GM21723 (cell line): ENCODE measurements around the gene UNG.
"Not testable (repeated sequence)": the region's sequence is repeated elsewhere in the genome, so short reads cannot be mapped to it uniquely, and the experiment has no call there.

Experiments
- ATAC-seq: cut with Tn5 transposase; IDR thresholded peaks from one replicate; pipeline ENCODE4 v1.9.1; 2021; ENCODE audit warnings: mild to moderate bottlenecking, moderate library complexity; ENCODE audit not compliant: unreplicated experiment

The UNG gene

DNA sequence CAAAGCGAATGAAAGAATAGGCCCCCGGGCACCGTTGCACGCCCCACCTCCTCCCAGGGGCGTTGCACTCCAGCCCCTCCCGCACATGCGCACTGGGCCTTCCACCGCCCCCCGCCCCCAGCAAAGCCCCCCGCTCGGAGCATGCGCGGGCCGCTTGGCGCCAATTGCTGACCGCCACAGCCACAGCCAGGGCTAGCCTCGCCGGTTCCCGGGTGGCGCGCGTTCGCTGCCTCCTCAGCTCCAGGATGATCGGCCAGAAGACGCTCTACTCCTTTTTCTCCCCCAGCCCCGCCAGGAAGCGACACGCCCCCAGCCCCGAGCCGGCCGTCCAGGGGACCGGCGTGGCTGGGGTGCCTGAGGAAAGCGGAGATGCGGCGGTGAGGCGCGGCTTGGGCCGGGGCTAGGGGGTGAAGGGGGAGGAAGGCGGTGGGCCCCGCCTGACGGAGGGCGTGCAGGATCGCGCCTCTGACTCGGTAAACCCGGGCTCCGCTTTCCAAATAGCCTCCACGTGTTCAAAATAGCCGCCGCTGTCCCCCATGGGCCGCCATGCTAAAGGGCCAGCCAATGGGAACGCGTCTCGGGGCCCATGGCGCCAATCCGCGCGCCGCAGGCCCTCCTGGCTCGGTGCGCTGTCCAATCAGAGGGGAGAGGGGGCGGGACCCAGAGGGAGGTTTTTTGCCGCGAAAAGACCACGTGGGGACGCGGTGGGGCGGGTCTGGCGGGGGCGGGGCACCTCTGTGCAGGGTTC, at the start of gene UNG:
TSS of gene UNG (plus strand) at position 163 of the 748 bp plus-strand sequence. CDS start at position 246, 83 bp downstream.
- ATAC-seq, result peak; percentile 86

DNA sequence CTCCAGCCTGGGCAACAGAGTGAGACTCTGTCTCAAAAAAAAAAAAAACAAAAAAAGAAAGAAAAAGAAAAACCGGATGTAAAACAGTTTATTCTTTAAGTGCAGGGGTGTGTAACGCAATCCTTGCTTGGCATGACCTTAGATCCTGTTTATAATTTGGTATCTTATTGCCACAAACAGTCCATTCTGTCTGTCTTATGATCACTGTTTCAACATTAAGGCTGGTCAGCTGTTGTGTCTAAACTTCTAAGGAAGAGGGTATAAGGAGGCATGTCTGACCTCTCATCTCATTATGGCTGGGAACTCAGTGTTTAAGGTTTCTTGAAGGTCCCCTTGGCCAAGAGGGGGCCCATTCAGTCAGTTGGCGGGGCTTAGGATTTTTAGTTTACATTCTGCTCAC, 48.7 kb upstream of the UNG start:
- not testable (repeated sequence) for ATAC-seq

DNA sequence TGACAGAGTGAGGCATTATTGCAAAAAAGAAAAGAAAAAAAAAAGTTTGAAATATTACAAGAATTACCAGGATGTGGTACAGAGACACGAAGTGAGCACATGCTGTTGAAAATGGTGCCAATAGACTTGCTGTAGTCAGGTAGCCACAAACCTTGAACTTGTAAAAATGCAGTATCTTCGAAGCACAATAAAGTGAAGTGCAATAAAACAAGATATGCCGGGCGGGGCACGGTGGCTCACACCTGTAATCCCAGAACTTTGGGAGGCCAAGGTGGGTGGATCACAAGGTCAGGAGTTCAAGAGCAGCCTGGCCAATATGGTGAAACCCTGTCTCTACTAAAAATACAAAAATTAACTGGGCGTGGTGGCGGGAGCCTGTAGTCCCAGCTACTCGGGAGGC, 47.6 kb upstream of the UNG start:
- ATAC-seq, result not testable (repeated sequence)

DNA sequence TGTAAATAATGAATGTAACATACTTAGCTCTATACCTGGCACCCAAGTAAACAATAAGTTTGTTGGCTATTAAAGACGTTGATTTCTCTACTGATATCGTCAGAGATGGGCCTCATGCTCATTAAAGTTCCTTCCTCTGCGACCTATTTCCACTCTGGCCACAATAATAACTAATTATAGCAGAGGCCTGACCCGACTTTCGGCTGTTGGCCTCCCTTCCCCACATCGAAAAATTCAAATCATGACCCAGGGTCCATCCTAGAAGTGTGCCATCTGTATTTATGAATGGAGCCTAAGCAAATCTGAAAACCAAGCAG, 45.3 kb upstream of the UNG start:
- no peak for ATAC-seq

DNA sequence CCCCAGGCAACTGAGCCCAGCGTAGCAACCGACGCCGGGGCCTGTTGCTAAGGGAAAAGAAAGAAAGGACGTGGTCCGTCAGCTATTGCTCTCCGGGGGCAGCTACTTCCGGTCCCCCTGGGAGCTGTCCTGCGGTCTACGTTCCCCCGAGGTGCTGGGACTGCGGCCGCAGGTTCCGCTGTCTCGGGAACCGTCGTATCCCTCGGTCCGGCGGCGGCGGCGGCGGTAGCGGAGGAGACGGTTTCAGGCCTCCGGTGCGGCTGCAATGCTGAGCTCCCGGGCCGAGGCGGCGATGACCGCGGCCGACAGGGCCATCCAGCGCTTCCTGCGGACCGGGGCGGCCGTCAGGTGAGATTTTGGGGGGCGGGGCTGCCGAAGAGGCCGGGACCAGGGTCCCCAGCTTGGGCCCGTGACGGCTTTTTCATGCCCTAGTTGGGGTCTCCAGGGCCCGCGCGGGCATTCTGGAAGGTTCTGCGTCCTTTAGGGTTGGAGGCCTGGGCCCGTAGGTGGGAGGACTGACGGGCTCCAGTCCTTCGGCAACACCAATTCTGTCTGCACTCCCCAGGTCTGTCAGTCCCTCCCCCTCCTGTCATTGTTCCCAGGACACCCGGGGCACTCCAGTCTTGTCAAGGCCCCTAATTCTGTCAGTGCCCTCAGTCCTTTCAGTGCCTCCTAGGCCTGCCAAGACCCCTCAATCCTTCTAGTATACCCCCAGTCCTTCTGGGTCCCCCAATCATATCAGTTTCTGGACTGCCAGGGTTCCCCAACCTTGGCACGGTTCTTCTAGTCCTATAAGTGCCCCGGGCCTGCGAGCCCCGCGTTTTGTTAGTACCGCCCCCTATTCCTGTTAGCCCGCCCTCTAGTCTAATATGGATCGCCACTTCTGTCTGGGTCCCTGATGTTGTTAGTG, 44.7 kb upstream of the UNG start, which contains the start of gene USP30:
TSS of gene USP30 (plus strand) at position 163 of the 910 bp plus-strand sequence. CDS start at position 266, 103 bp downstream.
- ATAC-seq, result peak; percentile 64

DNA sequence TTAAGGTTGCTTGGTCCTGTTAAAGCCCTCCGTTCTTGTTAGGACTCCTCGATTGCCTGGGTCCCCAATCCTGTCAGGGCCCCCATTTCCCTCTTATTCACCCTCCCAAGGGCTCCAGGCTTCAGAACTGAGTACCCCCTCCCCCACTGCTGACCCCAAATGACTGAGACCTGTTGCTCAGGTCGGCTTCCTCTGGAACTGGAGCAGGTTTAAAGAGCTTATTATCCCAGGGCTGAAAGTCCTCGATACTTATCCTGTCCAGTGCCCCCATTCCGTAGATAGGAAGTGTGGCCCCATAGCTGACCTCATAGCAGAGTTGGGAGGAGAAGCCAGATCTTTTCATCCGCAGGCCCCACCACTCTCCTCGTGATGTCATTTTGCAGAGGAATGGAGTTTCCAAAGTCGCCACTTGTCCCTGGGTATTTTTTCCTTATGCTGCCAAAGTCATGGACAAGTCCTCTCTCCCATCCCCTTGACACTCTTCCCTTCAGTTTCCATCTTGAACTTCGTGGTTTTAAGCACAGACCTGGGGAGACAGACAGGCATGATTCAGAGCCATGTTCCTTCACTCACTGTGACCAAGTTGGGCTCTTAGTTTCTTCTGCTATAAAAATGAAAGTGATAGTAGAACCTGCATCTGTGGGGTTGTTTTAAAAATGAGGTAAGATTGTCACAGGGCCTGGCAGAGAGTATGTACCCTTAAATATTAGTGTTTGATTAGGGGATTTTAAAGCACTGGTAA, 43.8 kb upstream of the UNG start:
- peak; percentile 51 for ATAC-seq

DNA sequence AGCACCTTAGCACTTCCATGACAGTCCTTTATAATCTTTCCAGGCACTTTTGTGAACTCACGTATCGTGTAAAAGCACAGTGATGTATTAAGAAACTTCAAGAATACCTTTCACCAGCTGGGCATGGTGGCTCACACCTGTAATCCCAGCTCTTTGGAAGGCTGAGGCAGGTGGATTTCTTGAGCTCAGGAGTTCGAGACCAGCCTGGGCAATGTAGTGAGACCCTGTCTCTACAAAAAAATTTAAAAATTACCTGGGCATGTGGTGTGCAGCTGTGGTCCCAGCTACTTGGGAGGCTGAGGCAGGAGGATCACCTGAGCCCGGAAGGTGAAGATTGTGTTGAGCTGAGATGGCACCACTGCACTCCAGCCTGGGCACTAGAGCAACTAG, 43.3 kb upstream of the UNG start:
- peak; percentile 1 for ATAC-seq

DNA sequence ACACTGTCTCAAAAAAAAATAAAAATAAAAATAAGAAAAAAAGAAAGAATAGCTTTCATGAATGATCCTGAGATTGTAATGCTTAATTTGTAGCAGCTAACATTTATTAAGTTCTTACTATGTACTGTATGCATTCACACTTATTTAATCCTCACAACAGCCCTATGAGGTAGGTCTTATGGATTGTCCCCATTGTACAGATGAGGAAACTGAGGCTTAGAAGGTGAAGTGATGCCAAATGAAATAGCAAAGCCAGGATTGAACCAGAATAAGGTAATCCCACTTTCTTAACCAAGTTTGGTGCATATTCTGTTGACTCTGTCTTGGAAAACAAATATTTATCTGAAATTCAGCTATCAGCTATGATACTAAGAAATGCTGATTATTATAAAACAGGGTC, 42.9 kb upstream of the UNG start:
- no peak for ATAC-seq

DNA sequence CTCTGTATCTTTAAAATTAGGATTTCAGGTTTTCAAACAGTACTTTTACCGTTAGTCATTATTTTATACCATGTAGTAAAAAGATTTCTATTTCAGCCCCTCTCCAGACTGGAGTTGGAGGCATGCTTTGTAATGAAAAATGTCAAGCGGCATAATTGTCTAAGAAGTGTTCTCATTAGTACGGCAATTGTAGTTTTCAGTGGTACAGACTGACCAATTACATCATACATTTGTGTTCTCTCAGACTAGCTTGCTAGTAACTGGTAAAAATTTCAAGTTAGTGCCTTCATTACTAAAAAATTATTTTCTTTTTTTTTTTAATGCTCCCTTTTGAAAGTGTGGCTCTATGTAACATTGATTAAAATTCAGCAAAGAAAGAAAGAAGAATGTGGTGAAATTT, 40.5 kb upstream of the UNG start:
- ATAC-seq, result no peak

DNA sequence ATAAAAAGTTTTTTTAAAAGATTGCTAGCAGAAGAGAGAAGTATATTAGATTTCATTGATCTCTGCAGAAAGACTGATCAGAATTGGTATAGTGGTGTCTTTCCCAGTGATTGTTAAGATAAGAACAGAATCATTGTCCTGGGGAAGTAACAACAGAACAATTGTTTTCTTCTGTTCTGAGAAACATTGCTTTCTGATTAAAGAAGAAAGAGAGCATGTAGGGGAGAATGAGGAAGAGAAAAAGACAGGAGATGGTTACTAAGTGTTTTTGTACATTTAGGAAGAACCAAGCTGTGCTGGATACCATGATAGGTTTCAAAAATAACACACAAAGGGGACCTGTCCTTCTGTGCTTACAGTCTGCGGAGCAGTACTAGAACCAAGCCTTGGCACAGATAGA, 40.0 kb upstream of the UNG start:
- ATAC-seq, result no peak

DNA sequence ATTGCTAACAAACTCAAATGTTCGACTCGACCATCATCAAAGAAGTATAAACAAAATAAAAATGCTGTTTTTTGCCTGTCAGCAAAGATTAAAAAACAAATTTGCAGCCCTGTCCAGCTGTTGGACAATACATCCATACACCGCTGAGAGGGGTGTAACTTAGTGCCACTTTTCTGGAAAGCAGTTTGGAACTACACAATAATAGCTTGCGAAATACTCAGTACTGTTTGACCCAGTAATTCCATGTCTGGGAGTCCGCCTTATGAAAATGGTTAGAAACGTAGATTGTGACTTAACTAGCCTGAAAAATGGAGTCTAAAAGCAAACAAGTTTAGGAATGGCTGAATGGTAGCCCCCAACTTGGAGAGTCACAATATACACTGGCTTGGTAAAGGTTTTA, 38.6 kb upstream of the UNG start:
- ATAC-seq, result no peak

DNA sequence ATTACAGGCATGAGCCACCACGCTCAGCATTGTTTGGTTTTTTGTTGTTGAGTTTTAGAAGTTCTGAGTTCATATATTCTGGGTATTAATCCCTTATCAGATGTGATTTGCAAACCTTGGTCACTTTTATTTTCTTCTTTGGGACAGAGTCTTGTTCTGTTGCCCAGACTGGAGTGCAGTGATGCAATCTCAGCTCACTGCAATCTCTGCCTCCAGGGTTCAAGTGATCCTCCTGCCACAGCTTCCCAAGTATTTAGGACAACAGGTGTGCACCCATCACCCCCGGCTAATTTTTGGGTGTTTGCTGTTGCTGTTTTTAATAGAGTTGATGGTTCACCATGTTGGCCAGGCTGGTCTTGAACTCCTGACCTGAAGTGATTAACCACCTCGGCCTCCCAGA, 33.3 kb upstream of the UNG start:
- no peak for ATAC-seq

DNA sequence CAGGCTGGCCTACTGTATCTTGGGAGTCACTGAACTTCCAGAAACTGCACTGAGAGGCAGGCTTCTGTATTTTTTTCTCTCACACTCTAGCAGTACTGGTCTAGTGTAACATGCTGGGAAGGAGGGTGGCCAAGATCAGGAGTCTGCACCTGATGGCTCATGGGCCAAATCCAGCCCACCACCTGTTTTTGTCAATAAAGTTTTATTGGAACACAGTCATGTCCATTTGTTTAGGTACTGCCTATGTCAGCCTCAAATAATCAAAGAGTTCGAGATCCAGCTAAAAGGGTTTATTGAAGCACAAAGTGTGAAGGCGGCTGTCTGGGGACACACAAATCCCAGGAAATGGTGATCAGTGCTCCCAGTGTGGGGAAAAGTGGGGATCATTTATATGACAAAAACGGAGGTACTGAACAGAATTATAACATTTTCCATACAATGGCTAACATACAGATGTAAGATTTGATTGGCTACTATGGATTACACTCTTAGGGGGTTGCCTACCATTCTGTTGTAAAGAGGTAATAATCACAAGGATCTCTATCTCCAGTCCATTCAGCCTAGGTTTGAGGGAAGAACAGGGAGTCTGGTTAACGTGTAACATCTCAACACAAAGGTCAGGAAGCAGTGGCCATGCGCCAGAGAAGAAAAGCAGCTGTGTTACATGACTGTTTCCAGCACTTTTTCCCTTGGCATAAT, 32.1 kb upstream of the UNG start:
- no peak for ATAC-seq

DNA sequence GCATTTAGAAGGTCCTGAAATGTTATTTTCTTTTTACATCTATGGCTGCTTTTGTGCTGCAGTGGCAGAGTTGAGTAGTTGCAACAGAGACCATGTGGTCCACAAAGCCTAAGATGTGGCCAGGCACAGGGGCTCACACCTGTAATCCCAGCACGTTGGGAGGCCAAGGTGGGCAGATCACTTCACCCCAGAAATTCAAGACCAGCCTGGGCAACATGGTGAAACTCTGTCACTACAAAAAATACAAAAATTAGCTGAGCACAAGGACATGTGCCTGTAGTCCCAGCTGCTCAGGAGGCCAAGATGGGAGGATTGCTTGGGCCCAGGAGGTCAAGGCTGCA, 31.6 kb upstream of the UNG start:
- ATAC-seq, result no peak

DNA sequence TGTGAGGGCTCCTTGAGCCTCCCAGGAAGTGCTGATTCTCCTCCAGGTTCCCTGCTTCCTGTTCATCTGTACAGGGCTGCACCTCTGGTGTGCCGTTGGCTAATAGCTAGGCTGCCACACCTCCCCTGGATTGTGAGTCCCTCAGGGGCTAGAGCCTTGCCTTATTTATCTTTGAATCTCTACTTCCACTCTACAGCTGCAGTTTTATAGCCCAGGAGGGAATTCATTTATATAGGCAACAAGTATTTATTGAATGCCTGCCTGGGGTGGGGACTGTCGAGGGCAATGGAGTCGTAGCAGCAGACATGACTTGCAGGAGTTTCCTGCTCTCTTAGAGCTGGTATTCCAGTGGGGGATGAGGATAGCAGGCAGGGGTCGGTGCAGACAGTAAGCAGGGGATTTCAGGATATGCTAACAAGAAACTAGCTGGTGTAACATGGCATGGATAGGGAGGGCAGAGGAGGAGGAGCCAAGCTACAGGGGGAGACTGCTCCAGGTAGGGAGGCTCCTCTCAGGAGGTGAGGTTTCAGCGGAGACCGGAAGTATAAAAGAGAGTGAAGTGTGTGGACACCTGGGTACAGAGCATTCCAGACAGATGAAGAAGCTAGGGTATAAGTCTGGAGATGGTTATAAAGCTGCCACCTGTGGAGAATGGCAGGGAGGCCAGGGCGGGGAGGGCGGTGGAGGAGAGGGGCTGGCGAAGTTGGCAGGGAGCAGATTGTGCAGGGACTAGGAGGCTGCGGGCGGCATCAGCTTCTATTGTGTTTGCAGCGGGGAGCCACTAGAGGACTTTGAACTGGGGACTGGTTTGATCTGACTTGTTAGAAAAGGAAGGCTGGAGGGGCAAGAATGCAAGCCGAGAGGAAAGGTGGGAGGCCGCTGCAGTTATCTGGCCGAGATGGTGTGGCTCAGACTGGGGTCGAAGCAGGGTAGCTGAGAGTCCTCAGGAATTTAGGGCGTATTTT, 27.8 kb upstream of the UNG start:
- no peak for ATAC-seq

DNA sequence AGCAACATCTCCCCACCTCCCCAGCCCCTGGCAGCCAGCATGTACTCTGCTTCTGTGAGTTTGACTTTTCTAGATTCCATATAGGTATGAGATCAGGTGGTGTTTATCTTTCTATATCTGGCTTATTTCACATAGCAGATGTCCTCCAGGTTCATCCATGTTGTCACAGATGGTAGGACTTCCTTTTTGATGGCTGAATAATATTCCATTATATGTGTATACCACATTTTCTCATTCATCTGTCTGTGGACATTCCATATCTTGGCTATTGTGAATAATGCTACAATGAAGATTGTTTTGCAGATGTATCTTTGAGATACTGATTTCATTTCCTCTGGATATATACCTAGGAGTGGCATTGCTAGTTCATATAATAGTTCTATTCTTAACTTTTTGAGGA, 22.5 kb upstream of the UNG start:
- ATAC-seq, result no peak

DNA sequence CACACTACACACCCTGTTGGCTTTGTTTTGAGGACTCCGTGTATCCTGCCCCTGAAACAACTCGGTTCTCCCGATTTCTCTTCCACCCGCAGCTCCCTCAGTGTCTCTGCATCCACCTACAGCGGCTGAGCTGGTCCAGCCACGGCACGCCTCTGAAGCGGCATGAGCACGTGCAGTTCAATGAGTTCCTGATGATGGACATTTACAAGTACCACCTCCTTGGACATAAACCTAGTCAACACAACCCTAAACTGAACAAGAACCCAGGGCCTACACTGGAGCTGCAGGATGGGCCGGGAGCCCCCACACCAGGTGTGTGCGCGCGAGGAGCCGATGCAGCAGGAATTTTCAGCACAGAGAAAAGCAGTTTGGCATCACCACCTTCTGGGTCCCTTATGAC, 14.6 kb upstream of the UNG start:
- ATAC-seq, result no peak

DNA sequence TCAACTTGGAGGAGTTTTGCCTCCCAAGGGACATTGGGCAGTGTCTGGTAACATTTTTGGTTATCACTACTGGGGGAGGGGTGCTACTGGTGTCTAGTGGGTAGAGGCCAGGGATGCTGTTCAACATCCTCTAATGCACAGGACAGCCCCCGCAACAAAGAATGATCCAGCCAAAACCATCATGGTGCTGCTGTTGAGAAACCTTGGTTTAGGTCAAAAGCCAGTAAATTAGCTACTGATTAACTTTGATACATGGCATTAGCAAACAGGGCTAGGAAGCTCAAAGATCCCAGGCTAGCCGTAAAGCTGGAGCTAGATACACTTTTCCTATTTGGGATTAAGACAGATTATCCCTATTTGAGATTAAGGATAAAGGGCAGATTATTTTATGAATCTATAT, 13.0 kb upstream of the UNG start:
- no peak for ATAC-seq

DNA sequence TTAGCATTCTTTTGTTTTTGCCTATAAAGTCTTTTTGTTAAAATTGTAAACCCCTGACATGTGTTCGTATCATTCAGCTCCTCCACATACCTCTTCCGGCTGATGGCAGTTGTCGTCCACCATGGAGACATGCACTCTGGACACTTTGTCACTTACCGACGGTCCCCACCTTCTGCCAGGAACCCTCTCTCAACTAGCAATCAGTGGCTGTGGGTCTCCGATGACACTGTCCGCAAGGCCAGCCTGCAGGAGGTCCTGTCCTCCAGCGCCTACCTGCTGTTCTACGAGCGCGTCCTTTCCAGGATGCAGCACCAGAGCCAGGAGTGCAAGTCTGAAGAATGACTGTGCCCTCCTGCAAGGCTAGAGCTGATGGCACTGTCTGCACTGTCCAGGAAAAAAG, 11.8 kb upstream of the UNG start:
- ATAC-seq, result no peak

DNA sequence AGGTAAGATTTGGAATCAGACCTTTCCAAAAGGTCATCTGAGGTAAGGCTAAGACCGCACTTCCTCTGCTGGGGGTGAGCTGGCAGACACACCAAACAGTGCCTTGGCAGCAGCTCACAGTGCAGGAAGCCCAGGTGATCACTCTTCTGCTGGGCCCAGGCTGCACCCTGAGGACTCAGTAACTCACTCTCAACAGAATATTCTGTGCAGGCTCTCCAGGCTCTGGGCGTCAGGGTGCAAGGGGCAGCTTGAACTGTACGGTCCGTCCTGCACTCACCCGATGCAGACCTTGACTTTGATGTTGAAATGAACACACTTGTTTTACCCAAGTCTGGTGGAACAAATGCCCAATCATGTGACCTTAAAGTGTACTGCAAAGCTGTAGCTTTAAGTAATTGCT, 10.1 kb upstream of the UNG start:
- no peak for ATAC-seq
